Hematopoietic multipotent progenitor cell treated with erythropoietin and hydrocortisone succinate and interleukin-3 and kit ligand, for 6 days (in vitro differentiated cells): Measurements from ENCODE around the gene PIK3R2.
"Not testable (repeated sequence)": the region's sequence is repeated elsewhere in the genome, so short reads cannot be mapped to it uniquely, and the experiment has no call there.

ENCODE experiments used
- DNase-seq: peaks from one replicate; pipeline ENCODE4 v3.0.0-alpha.2; 2015

Gene PIK3R2

GRCh38 chr19:18205200-18205892 lies 52.4 kb downstream of the PIK3R2 start:
- DNase-seq: peak; percentile 76

- no peak for DNase-seq
Observed at GRCh38 chr19:18206018-18206417, 53.1 kb downstream of the PIK3R2 start.

- peak; percentile 57 for DNase-seq
Observed at GRCh38 chr19:18208098-18208951, 55.4 kb downstream of the PIK3R2 start.

- DNase-seq: not testable (repeated sequence)
Observed at GRCh38 chr19:18209912-18210311, 56.9 kb downstream of the PIK3R2 start.

- no peak for DNase-seq
Observed at GRCh38 chr19:18211683-18212082, 58.7 kb downstream of the PIK3R2 start.

- DNase-seq: no peak
Observed at GRCh38 chr19:18214779-18215433, 61.9 kb downstream of the PIK3R2 start.

- DNase-seq: no peak
Observed at GRCh38 chr19:18216789-18217188, 63.8 kb downstream of the PIK3R2 start.

- DNase-seq: no peak
Observed at GRCh38 chr19:18218159-18218558, 65.2 kb downstream of the PIK3R2 start.

GRCh38 chr19:18218600-18218999 lies 65.6 kb downstream of the PIK3R2 start:
- DNase-seq: no peak
